GM18861 (cell line): Measurements from ENCODE around the gene ZNF485.
A peak's percentile ranks its signal among the peaks of the same experiment; 100 is the strongest.
"Not testable (repeated sequence)": the region's sequence is repeated elsewhere in the genome, so short reads cannot be mapped to it uniquely, and the experiment has no call there.

ENCODE experiments used
- ATAC-seq: cut with Tn5 transposase; IDR thresholded peaks from one replicate; pipeline ENCODE4 v1.9.1; 2021; ENCODE audit not compliant: unreplicated experiment

Gene ZNF485

DNA sequence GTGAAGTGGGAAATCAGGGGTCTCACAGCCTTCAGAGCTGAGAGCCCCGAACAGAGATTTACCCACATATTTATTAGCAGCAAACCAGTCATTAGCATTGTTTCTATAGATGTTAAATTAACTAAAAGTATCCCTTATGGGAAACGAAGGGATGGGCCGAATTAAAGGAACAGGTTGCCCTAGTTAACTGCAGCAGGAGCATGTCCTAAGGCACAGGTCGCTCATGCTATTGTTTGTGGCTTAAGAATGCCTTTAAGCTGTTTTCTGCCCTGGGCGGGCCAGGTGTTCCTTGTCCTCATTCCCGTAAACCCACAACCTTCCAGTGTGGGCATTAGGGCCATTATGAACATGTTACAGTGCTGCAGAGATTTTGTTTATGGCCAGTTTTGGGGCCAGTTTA is 4.7 kb upstream of the ZNF485 start:
- not testable (repeated sequence) for ATAC-seq

DNA sequence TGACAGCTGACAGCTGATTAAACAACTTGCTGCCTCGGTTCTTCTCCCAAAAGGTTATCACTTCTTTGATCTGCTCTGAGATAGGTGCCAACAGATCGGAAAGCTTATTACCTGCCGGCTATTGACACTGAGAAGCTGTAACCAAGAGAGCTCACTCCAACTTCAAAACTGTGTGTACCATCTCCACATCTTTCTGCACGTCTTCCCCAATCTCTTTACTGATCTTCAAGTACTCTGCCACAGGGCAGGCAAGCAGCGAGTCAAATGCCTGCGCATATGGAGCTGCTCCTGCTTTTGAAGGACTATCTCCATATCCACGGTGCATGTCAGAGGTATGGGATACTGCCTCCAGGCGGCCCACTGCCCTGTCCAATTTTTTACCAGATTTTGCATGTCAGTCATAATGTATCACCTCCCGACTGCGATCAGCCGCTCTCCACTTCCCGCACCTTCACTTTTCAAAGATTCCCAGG is 352 bp upstream of the ZNF485 start:
- no peak for ATAC-seq

DNA sequence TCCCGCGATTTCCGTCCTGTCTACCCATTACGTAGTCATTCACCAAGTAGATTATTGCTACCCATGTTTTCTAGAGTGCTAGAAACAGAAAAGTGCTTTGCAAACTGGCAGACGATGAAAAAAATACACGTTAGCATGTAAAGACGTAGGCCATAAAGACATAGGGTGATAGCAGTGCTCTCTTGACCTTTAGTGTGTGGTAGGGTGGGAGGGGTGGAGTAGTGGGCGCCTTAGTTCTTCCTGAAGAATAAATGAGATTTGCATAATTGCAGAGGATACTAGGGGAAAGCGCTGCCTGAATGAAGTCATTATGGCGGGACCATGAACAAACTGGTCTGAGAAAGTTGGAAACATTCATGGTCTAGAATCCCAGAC is 948 bp downstream of the ZNF485 start:
- no peak for ATAC-seq

- ATAC-seq: no peak
Measured at GRCh38 chr10:43610636-43611035, 4.4 kb downstream of the ZNF485 start.

- no peak for ATAC-seq
Measured at GRCh38 chr10:43616697-43617370, 10.6 kb downstream of the ZNF485 start.

GRCh38 chr10:43619368-43619767 is 13.1 kb downstream of the ZNF485 start:
- no peak for ATAC-seq

DNA sequence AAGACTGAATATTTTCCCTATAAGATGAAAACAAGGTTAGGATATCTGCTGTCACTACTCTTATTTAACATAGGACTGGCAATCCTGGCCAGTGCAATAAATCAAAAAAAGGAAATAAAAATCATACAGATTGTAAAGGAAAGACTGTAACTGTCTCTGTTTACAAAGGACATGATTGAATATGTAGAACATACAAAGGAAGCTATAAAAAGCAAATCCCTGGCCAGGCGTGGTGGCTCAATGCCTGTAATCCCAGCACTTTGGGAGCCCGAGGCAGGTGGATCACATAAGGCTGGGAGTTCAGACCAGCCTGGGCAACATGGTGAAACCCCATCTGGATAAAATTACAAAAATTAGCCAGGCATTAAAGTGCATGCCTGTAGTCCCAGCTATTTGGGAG is 15.8 kb downstream of the ZNF485 start:
- no peak for ATAC-seq

GRCh38 chr10:43623351-43623750 is 17.1 kb downstream of the ZNF485 start:
- ATAC-seq: no peak

DNA sequence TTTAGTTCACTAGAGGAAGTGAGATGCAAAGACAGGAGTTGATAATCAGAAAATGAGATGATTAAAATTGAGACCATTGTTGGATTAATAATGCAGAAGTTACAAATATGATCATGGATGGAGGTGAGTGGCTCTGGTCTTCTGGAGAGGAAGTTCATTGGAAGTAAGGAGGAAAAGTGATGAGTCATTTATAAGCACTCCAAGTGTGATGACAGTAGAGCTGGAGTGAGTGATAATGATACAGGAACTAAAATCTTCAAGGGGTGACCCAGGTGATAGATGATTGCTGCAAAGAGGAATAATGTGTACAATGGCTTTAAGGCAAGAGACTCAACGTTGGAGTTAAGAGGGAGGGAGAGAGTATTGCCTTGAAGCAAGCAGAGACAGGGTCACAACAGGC is 21.7 kb downstream of the ZNF485 start:
- ATAC-seq: no peak

DNA sequence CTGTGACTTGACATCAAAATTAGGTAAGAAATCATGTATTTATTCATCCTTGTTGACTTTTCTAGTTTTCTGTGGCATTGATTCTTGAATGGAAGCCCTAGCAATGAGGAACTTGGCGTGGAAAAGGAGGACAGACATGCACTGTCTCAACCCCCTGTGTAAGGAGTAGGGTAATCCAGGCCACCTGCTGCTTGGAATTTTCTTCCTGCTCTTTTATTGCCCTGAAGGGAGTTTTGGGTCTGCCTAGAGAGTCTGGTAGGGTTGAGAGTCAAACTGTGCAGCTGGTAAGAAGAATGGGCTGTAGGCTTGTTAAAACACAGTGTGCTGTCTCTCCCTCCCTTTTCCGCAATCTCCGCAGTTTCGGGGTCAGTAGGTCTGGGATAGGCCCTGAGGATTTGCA is 22.7 kb downstream of the ZNF485 start:
- ATAC-seq: no peak

- not testable (repeated sequence) for ATAC-seq
Measured at GRCh38 chr10:43635816-43636215, 29.6 kb downstream of the ZNF485 start.

GRCh38 chr10:43640603-43641002 is 34.4 kb downstream of the ZNF485 start:
- ATAC-seq: no peak

DNA sequence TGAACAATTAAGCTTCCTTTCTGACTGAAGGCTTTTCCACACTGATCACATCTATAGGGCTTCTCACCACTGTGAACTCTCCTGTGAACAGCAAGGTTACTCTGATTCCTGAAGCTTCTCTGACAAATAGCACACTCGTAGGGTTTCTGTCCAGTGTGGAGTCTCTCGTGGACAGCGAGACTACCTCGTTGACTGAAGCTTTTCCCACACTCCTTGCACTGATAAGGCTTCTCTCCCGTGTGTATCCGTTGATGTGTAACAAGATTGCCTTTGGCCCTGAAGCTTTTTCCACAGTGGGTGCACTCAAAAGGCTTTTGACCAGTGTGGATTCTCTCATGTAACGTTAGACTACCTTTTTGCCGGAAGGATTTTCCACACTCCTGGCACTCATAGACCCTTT is 38.0 kb downstream of the ZNF485 start:
- no peak for ATAC-seq

DNA sequence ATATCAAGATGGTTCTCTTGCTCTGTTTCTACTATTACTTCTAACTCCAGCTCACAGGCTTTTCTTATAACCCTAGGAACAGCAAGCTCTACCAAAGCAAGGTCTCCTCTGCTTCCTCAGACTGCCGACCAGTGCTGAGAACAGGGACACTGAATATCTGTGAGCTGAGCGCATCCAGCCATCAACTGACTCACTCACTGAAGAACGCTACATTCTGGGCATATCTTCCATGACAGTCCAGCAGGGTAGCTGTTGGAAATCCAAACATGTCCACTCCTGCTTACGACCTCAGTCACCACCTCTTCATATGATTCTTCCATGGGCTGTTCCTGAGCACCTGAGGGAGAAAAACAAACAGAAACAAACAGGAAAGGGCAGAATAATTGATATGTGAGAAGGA is 39.6 kb downstream of the ZNF485 start:
- ATAC-seq: no peak

GRCh38 chr10:43647576-43647975 is 41.3 kb downstream of the ZNF485 start:
- no peak for ATAC-seq

- no peak for ATAC-seq
Measured at GRCh38 chr10:43648095-43648397, 41.8 kb downstream of the ZNF485 start.

DNA sequence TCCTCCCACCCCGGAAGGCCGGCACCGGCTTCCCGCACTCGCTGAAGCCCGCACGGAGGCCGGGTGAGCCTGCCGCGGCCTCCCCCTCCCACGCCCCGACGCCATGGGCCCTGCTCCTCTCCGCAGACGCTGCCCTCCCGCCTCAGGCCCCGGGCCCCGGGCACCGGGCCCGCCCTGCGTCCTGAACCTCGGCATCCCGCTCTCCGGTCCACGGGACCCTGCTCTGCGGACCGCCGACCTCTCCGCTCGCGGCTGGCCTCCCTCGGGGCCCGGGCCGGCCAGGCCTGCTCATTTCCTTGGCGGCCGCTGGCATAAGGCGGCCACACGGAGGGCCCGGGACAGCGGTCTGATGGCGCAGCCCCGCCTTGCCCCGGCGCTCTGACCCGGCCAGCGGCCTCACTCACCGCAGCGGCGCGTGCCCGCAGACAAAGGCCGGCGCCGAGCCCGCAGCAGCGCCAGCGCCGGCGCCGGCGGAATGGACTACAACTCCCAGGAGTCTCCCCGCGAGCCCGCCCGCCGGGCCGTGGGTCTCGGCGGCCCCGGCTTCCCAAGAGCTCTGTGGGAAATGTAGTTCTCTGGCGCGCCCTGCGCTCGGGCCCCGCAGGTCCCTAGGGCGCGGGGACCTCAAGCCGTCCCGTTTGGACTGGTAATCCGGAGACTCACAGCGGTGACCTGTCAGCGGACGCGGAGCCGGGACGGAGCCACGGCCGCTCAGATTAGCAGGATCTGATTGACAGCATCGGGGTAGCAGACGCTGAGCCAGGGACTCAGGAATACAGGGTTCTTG is 42.4 kb downstream of the ZNF485 start, which contains the start of gene ZNF32:
Gene ZNF32 (minus strand): TSS at position 484 of the 787 bp plus-strand sequence. CDS start 2,748 bp downstream, outside the sequence.
- peak; percentile 99 for ATAC-seq

- ATAC-seq: no peak
Measured at GRCh38 chr10:43649185-43649523, 42.9 kb downstream of the ZNF485 start.

GRCh38 chr10:43653746-43654145 is 47.5 kb downstream of the ZNF485 start:
- no peak for ATAC-seq

- no peak for ATAC-seq
Measured at GRCh38 chr10:43655311-43655710, 49.1 kb downstream of the ZNF485 start.

- ATAC-seq: no peak
Measured at GRCh38 chr10:43658227-43658626, 52.0 kb downstream of the ZNF485 start.

- no peak for ATAC-seq
Measured at GRCh38 chr10:43665054-43665453, 58.8 kb downstream of the ZNF485 start.

GRCh38 chr10:43666552-43666951 is 60.3 kb downstream of the ZNF485 start:
- no peak for ATAC-seq
